AG04449 (cell line): ENCODE measurements around the gene ARL10.

Source experiments
- CTCF ChIA-PET: fragments of 350-600 bp; formaldehyde crosslinking; extraction: SDS; loops from one replicate; lab custom pipeline; 2021; ENCODE audit warnings: antibody characterized with exemption; lab: Yijun Ruan, JAX
- POLR2A ChIA-PET: fragments of 400-600, 350-600 bp; formaldehyde crosslinking; extraction: SDS; loops from one replicate; lab custom pipeline; 2020; ENCODE audit warnings: antibody characterized with exemption, inconsistent platforms; lab: Yijun Ruan, JAX
- DNase-seq: peaks from one replicate; pipeline ENCODE4 v3.0.0-alpha.2; 2010; ENCODE audit warnings: low read depth, low spot score
- H3K4me3 ChIP-seq: 2 replicates; pipeline ENCODE4 v1.5.1; 2011; ENCODE audit warnings: low read depth, mild to moderate bottlenecking, control low read depth, low read length
- TF ChIP-seq, protein P1 (sequence below): IDR thresholded peaks from one replicate; pipeline ENCODE4 v1.5.1; 2011; ENCODE audit warnings: mild to moderate bottlenecking, moderate library complexity, low read length, control low read depth, inconsistent platforms; ENCODE audit not compliant: insufficient read depth; ENCODE audit errors: missing control alignments

Gene ARL10

DNA sequence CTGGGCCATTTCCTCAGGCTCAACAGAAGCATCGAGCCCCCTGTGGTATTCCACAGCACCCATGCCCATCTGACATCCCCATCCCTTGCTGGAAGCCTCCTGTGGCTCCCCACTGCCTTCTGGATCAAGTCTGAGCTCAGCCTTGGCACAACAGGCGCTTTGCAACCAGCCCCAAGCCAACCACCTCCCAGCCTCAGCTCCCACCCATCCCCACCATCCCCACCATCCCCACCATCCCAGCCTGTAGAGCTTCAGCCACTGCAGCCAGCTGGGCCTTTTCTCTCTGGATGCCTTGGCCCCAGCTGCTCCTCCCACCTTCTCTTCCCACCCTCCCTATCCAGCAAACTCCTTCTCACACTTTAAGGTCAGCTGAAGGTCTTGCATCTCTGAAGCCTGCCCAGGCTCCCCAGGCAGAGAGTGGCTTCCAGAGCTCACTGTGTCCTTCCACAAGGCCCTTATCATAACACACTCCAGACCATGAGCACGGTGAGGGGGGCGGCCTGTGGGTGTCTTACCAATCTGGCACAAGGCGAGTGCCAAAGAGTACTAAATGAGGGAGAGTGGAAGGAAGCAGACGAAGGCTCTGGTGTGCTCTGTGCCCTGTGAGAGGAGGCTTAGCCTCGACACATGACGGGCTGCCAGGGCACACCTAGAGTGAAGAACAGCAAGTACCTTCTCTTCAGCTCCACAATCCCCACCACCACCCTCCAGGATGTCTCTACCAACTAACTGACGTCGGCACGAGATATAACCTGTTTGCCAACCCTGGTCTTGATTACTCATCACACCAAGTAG, 29.8 kb downstream of the ARL10 start:
- ChIA-PET CTCF (interaction anchor here (0.8 to 1.1 kb wide), 2 partner anchors 12 to 53 kb away, joined by 3 to 6 read pairs; partner anchors contain the start of gene FAF2), POLR2A (no interaction called here)
- TF ChIP-seq, protein P1, sequence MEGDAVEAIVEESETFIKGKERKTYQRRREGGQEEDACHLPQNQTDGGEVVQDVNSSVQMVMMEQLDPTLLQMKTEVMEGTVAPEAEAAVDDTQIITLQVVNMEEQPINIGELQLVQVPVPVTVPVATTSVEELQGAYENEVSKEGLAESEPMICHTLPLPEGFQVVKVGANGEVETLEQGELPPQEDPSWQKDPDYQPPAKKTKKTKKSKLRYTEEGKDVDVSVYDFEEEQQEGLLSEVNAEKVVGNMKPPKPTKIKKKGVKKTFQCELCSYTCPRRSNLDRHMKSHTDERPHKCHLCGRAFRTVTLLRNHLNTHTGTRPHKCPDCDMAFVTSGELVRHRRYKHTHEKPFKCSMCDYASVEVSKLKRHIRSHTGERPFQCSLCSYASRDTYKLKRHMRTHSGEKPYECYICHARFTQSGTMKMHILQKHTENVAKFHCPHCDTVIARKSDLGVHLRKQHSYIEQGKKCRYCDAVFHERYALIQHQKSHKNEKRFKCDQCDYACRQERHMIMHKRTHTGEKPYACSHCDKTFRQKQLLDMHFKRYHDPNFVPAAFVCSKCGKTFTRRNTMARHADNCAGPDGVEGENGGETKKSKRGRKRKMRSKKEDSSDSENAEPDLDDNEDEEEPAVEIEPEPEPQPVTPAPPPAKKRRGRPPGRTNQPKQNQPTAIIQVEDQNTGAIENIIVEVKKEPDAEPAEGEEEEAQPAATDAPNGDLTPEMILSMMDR = no peak
- no peak for DNase-seq
- H3K4me3 ChIP-seq = no peak overlapping the region

DNA sequence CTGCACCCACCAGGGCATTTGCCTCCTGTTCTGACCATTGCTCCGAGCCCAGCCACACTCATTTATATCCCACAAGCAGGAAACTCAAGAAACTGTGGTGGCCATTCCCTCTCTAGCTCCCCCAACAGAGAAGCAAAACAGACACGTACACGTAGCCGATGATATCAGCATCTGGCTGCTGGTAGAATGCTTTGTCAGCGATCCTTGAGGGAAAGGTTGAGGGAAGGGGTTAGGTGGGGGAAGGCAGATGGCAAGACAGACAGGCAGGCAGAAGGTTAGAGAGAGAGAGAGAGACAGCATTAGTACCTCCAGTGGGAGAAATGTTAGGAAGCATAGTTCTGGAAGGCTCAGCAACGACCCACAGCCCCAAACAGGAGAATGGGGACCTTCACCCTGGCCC, 31.0 kb downstream of the ARL10 start:
- TF ChIP-seq, protein P1 = no peak
- ChIA-PET POLR2A (no interaction called here), CTCF (interaction anchor here (1.3 kb wide), 1 partner anchor 51 kb away, joined by 5 read pairs; no protein-coding TSS in a partner anchor)
- H3K4me3 ChIP-seq = no peak overlapping the region
- DNase-seq = no peak

DNA sequence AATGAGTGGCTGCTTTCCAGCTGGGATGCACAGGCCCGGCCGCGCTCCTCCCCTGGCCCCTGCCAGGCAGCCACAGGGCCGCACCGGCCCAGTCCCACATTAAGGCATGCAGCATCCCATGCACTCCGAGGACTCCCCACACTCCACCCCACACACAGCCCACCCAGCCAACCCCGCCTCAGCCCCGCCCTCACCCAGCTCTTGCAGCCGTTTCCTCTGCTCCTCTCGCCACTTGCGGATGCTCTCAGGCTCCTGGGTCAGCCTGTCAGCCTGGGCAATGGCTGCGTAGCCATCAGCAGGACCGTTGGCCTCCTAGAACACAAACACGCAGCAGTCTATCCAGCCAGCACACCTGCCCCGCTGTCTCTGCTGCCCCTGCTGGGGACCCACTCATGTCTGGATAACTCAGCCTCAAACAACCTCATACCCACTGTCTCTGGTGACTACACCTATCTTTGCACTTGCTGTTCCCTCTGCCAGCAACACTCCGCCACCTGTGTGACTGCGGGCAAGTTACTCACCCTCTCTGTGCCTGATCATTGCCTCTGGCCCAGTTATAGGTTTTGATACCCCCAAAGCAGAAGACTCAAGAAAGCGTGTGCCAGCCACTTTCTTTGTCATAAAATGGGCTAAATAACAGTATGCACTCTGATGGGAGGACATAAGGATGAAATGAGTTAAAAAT, 32.6 kb downstream of the ARL10 start:
- DNase-seq = no peak
- POLR2A ChIA-PET = no interaction called here
- H3K4me3 ChIP-seq = no peak overlapping the region
- CTCF ChIA-PET = interaction anchor here (1.3 kb wide), 1 partner anchor 50 kb away, joined by 5 read pairs; no protein-coding TSS in a partner anchor
- TF ChIP-seq, protein P1 = no peak

DNA sequence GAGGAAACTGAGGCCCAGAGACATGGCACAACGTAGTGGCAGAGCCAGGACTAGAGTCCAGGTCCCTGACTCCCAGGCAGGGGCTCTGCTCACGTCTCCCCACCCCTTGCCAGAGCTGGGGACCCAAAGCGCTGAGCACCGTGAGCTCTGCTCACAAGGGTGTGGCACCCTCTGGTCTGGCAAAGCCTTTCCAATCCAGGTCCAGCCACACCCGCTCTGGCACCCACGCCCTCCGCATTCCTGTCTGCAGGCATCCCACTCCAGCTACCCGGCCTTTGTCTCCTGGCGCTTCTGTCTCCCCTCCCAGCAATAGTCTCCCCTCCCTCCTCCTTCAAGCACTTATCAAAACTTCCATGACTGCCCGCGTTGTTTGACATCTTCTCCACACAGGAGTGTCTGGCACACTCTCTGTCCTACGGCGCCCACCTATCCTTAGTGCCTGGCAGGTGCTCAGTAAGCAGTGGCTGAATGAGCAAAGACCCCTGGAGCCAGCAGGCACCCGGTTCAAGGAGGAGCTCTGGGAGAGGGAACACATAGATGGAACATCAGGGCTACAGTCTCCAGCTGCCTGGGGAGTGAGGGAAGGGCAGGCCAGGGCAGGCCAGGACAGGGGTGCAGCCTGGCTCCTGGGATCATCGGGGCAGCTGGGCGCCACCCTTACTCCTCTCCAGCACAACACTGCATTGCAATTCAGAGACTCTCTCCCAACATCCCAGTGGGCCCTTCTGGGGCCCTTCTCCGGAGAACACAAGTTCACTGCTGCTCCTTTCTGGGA, 35.3 kb downstream of the ARL10 start:
- DNase-seq = no peak
- ChIA-PET POLR2A (interaction anchor here (0.8 kb wide), 1 partner anchor 11 kb away, joined by 4 read pairs; no protein-coding TSS in a partner anchor), CTCF (interaction anchor here (0.6 to 1.2 kb wide), 2 partner anchors 14 to 1276 kb away, joined by 3 to 4 read pairs; no protein-coding TSS in a partner anchor)
- TF ChIP-seq, protein P1 = no peak
- H3K4me3 ChIP-seq = no peak overlapping the region

DNA sequence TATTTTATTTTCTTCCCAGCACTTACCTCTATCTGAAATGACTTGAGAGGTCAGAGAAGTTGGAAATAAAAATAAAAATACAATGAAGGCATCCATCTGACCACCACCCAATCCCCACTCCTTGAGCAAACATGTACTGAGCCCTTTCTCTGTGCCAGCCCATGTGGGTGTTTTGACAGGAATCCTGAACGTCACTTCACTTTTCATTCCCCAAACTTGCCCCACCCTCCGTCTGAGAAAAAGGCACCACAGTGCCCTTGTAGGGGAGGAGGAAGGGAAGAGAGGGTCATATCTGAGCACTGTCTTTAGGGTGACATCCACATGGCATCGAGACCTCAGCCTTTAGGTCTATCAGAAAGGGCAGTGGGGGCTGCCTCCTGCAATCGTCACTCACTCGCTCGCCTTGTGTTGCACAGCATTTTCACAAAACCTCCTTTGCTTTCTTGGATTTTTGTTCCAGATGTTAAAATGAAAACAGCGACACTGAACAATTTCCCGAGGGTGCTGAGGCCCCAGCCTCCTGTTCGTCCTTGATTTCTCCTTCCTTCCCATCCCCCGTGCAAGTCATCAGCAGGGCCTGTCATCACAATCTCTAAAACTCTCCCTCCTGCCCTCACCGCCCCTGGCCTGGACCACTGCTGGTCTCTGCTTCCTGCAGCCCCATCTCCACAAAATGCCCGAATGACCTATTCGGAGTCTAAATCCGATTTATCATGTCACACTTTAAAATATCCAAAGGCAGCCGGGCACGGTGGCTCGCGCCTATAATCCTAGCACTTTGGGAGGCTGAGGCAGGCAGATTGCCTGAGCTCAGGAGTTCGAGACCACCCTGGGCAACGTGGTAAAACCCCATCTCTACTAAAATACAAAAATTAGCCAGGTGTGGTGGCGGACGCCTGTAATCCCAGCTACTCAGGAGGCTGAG, 36.3 kb downstream of the ARL10 start:
- no peak overlapping the region for H3K4me3 ChIP-seq
- DNase-seq = no peak
- POLR2A ChIA-PET = no interaction called here
- TF ChIP-seq, protein P1 = no peak
- CTCF ChIA-PET = interaction anchor here (2.0 kb wide), 1 partner anchor 15 kb away, joined by 6 read pairs; the partner anchor contains the start of gene CLTB
